Large intestine (tissue), 3 donors: Measurements from ENCODE around the gene PCP4L1. TPM values are rescaled to one million over a fixed set of nuclear protein-coding genes. Genes with fewer than 3 reads are reported as not detected.

Experiments used
- DNase-seq, 2 donors: peaks; one replicate each; pipeline versions ENCODE4 v3.0.0 to v3.0.0-alpha.2; 2013
- H3K27ac ChIP-seq: one replicate; pipeline ENCODE4 v1.5.1; 2013; ENCODE audit warnings: low read length
- H3K27me3 ChIP-seq: 2 replicates; pipeline ENCODE4 v1.6.1; 2013; ENCODE audit warnings: low read length; ENCODE audit not compliant: control insufficient read depth, insufficient read depth
- H3K36me3 ChIP-seq: 2 replicates; pipeline ENCODE4 v1.6.1; 2013; ENCODE audit warnings: low read length; ENCODE audit not compliant: control insufficient read depth, insufficient read depth
- H3K4me1 ChIP-seq: one replicate; pipeline ENCODE4 v1.6.1; 2013; ENCODE audit warnings: low read length; ENCODE audit not compliant: control insufficient read depth, insufficient read depth
- H3K4me3 ChIP-seq: one replicate; pipeline ENCODE4 v1.5.1; 2013; ENCODE audit warnings: low read length
- H3K9me3 ChIP-seq: one replicate; pipeline ENCODE4 v1.6.1; 2013; ENCODE audit warnings: mild to moderate bottlenecking, low read depth, low read length, moderate library complexity; ENCODE audit not compliant: control insufficient read depth
- WGBS: methylation state at CpG from one replicate; pipeline ENCODE4 v1.1.5; 2013; ENCODE audit warnings: low lambda C conversion rate; ENCODE audit not compliant: insufficient coverage; 5-methylcytosine and 5-hydroxymethylcytosine counted together
- polyA plus RNA-seq: library from polyadenylated mRNA; unstranded; fragments of 120-200 nt; gene quantifications from one replicate; pipeline ENCODE4 v1.2.1, GENCODE V29; 2013

The PCP4L1 gene
- polyA plus RNA-seq, 1 donor, result 9.4 TPM

GRCh38 chr1:161299347-161299746, 40.8 kb downstream of the PCP4L1 start:
- no peaks in the 10 kb centered on the region for H3K27me3 ChIP-seq
- no peak overlapping the region for H3K27ac ChIP-seq
- 78% methylated on average over 2 of the region's 9 CpGs for WGBS
- no peaks in the 10 kb centered on the region for H3K4me1 ChIP-seq
- H3K36me3 ChIP-seq, result no peaks in the 10 kb centered on the region
- H3K9me3 ChIP-seq, result no peaks in the 10 kb centered on the region
- H3K4me3 ChIP-seq, result no peak overlapping the region
- DNase-seq, result no peak

GRCh38 chr1:161300478-161300877, 41.9 kb downstream of the PCP4L1 start:
- H3K27me3 ChIP-seq, result no peaks in the 10 kb centered on the region
- no peak for DNase-seq
- no peaks in the 10 kb centered on the region for H3K9me3 ChIP-seq
- 100% methylated on average over 1 of the region's 4 CpGs for WGBS
- no peak overlapping the region for H3K27ac ChIP-seq
- no peaks in the 10 kb centered on the region for H3K36me3 ChIP-seq
- H3K4me3 ChIP-seq, result no peak overlapping the region
- peaks cover 8% of the 10 kb centered on the region for H3K4me1 ChIP-seq

GRCh38 chr1:161304927-161305866, 46.7 kb downstream of the PCP4L1 start:
- DNase-seq, result peak; percentile 10 to 34
- no peak overlapping the region for H3K27ac ChIP-seq
- H3K9me3 ChIP-seq, result no peaks in the 10 kb centered on the region
- 32% methylated on average over 2 of the region's 17 CpGs for WGBS
- peak overlapping the region; percentile 85 for H3K4me3 ChIP-seq
- H3K4me1 ChIP-seq, result peaks cover 10% of the 10 kb centered on the region
- H3K27me3 ChIP-seq, result peaks cover 1% of the 10 kb centered on the region
- no peaks in the 10 kb centered on the region for H3K36me3 ChIP-seq

- H3K27ac ChIP-seq, result peak overlapping the region; percentile 38
- WGBS, result 0% methylated on average over 3 of the region's 31 CpGs
- H3K36me3 ChIP-seq, result no peaks in the 10 kb centered on the region
- H3K27me3 ChIP-seq, result peaks cover 3% of the 10 kb centered on the region
- DNase-seq, result peak; percentile 87 to 92
- H3K9me3 ChIP-seq, result no peaks in the 10 kb centered on the region
- H3K4me1 ChIP-seq, result peaks cover 10% of the 10 kb centered on the region
- H3K4me3 ChIP-seq, result peak overlapping the region; percentile 85
These were observed 47.4 kb downstream of the PCP4L1 start for GRCh38 chr1:161305867-161306519.

GRCh38 chr1:161307230-161307768, 48.8 kb downstream of the PCP4L1 start:
- no peaks in the 10 kb centered on the region for H3K9me3 ChIP-seq
- no peak overlapping the region for H3K27ac ChIP-seq
- H3K4me3 ChIP-seq, result no peak overlapping the region
- no peaks in the 10 kb centered on the region for H3K36me3 ChIP-seq
- no CpG with 5 or more reads among the region's 7 CpGs for WGBS
- H3K4me1 ChIP-seq, result peaks cover 10% of the 10 kb centered on the region
- DNase-seq, result peak in 1 of 2 donors; percentile 19
- H3K27me3 ChIP-seq, result peaks cover 3% of the 10 kb centered on the region

- 80% methylated on average over 1 of the region's 2 CpGs for WGBS
These were observed 49.5 kb downstream of the PCP4L1 start for GRCh38 chr1:161307892-161308638.

GRCh38 chr1:161309868-161310267, 51.3 kb downstream of the PCP4L1 start, which contains the start of gene MPZ:
Gene MPZ, minus strand, starts transcription at chr1:161309968. Its CDS starts 63 bp downstream, at chr1:161309905.
- no CpG with 5 or more reads among the region's 2 CpGs for WGBS
- H3K27ac ChIP-seq, result no peak within 1 kb of the TSS
- no peaks in the 10 kb centered on the region for H3K36me3 ChIP-seq
- peaks cover 3% of the 10 kb centered on the region for H3K27me3 ChIP-seq
- DNase-seq, result no peak
- H3K4me3 ChIP-seq, result no peak within 1 kb of the TSS
- H3K4me1 ChIP-seq, result peaks cover 8% of the 10 kb centered on the region
- no peaks in the 10 kb centered on the region for H3K9me3 ChIP-seq

More at GRCh38 chr1:161307892-161308638, 49.5 kb downstream of the PCP4L1 start:
- no peak for DNase-seq
- no peaks in the 10 kb centered on the region for H3K36me3 ChIP-seq
- peaks cover 3% of the 10 kb centered on the region for H3K27me3 ChIP-seq
- no peaks in the 10 kb centered on the region for H3K9me3 ChIP-seq
- no peak overlapping the region for H3K4me3 ChIP-seq
- H3K4me1 ChIP-seq, result peaks cover 10% of the 10 kb centered on the region
- H3K27ac ChIP-seq, result no peak overlapping the region

GRCh38 chr1:161311595-161312181, 53.1 kb downstream of the PCP4L1 start:
- no peak for DNase-seq
- Histone ChIP-seq H3K4me3 (no peak overlapping the region), H3K36me3 (no peaks in the 10 kb centered on the region), H3K9me3 (no peaks in the 10 kb centered on the region), H3K27me3 (peaks cover 3% of the 10 kb centered on the region), H3K27ac (no peak overlapping the region), H3K4me1 (peaks cover 8% of the 10 kb centered on the region)
- no CpG with 5 or more reads among the region's 4 CpGs for WGBS

GRCh38 chr1:161313554-161314200, 55.1 kb downstream of the PCP4L1 start:
- DNase-seq, result no peak
- peak overlapping the region; percentile 84 for H3K4me3 ChIP-seq
- no peaks in the 10 kb centered on the region for H3K9me3 ChIP-seq
- WGBS, result 30% methylated on average over 2 of the region's 28 CpGs
- peaks cover 6% of the 10 kb centered on the region for H3K4me1 ChIP-seq
- peaks cover 3% of the 10 kb centered on the region for H3K27me3 ChIP-seq
- H3K27ac ChIP-seq, result peak overlapping the region; percentile 86
- H3K36me3 ChIP-seq, result no peaks in the 10 kb centered on the region
